Neural cell (in vitro differentiated cells): ENCODE data around the gene HEXD. TPM values are rescaled to one million over a fixed set of nuclear protein-coding genes. Genes with fewer than 3 reads are reported as not detected.
"Not testable (repeated sequence)": the region's sequence is repeated elsewhere in the genome, so short reads cannot be mapped to it uniquely, and the experiment has no call there.

Source experiments
- H2AFZ ChIP-seq: fragments of 200-600, 300-800 bp; sonication (generic), shearing (Covaris generic); 2 replicates; pipeline ENCODE4 v1.6.0; 2014; ENCODE audit warnings: low read depth, mild to moderate bottlenecking, antibody characterized with exemption, low read length, moderate library complexity
- H3F3A ChIP-seq: fragments of 200-600 bp; shearing (Covaris generic); 2 replicates; pipeline ENCODE4 v1.6.1; 2016; ENCODE audit warnings: mild to moderate bottlenecking, moderate library complexity, mixed read lengths, antibody characterized with exemption, low read length; ENCODE audit not compliant: insufficient read depth, poor library complexity, severe bottlenecking
- H3K27ac ChIP-seq: fragments of 200-600, 300-800 bp; sonication (generic), shearing (Covaris generic); 2 replicates; pipeline ENCODE4 v1.5.1; 2014; ENCODE audit warnings: mild to moderate bottlenecking, low read length, moderate library complexity
- H3K27me3 ChIP-seq: fragments of 300-800, 200-600 bp; sonication (generic), shearing (Covaris generic); 2 replicates; pipeline ENCODE4 v1.6.0; 2014; ENCODE audit warnings: mild to moderate bottlenecking, low read depth, low read length, moderate library complexity; ENCODE audit not compliant: insufficient read depth
- H3K36me3 ChIP-seq: fragments of 300-800, 200-600 bp; sonication (generic), shearing (Covaris generic); 2 replicates; pipeline ENCODE4 v1.5.1; 2014; ENCODE audit warnings: mild to moderate bottlenecking, antibody characterized with exemption, low read length, moderate library complexity; ENCODE audit not compliant: insufficient read depth
- H3K4me2 ChIP-seq: fragments of 300-800, 200-600 bp; sonication (generic), shearing (Covaris generic); 2 replicates; pipeline ENCODE4 v1.6.0; 2014; ENCODE audit warnings: mild to moderate bottlenecking, low read length
- H3K4me3 ChIP-seq: fragments of 300-800, 200-600 bp; sonication (generic), shearing (Covaris generic); 2 replicates; pipeline ENCODE4 v1.5.1; 2014; ENCODE audit warnings: mild to moderate bottlenecking, low read length, moderate library complexity
- H3K79me2 ChIP-seq: fragments of 200-600 bp; shearing (Covaris generic); replicated peaks from 2 replicates; pipeline ENCODE4 v1.6.0; 2014; ENCODE audit warnings: mild to moderate bottlenecking, low read length, moderate library complexity; ENCODE audit not compliant: insufficient read depth
- H3K9ac ChIP-seq: fragments of 300-800, 200-600 bp; sonication (generic), shearing (Covaris generic); 2 replicates; pipeline ENCODE4 v1.6.1; 2016; ENCODE audit warnings: mild to moderate bottlenecking, low read length, mixed read lengths
- H3K9me2 ChIP-seq: fragments of 200-600 bp; shearing (Covaris generic); 2 replicates; pipeline ENCODE4 v1.6.1; 2016; ENCODE audit warnings: mild to moderate bottlenecking, low read length, mixed read lengths; ENCODE audit not compliant: insufficient read depth
- H3K9me3 ChIP-seq: fragments of 200-600, 300-800 bp; sonication (generic), shearing (Covaris generic); 2 replicates; pipeline ENCODE4 v1.6.1; 2016; ENCODE audit warnings: mild to moderate bottlenecking, mixed run types, low read length, moderate library complexity, mixed read lengths
- H4K20me1 ChIP-seq: fragments of 200-600 bp; shearing (Covaris generic); 2 replicates; pipeline ENCODE4 v1.6.1; 2016; ENCODE audit warnings: mild to moderate bottlenecking, mixed run types; ENCODE audit not compliant: insufficient read depth
- CTCF ChIP-seq: fragments of 450-650 bp; IDR thresholded peaks from 2 replicates; pipeline ENCODE4 v1.5.1; 2014; ENCODE audit warnings: antibody characterized with exemption, mild to moderate bottlenecking, moderate library complexity; ENCODE audit not compliant: poor library complexity, severe bottlenecking
- EP300 ChIP-seq: fragments of 450-650 bp; conservative IDR thresholded peaks from 2 replicates; pipeline ENCODE4 v1.6.1; 2014; ENCODE audit warnings: antibody characterized with exemption, mild to moderate bottlenecking, moderate library complexity; ENCODE audit not compliant: poor library complexity, severe bottlenecking
- EZH2 ChIP-seq: fragments of 200-600, 300-800 bp; shearing (Covaris generic), sonication (generic); IDR thresholded peaks from 2 replicates; pipeline ENCODE4 v1.6.1; 2014; ENCODE audit warnings: antibody characterized with exemption, low read length, borderline replicate concordance, mild to moderate bottlenecking; ENCODE audit not compliant: insufficient read depth, poor library complexity, severe bottlenecking
- MXI1 ChIP-seq: fragments of 450-650 bp; conservative IDR thresholded peaks from 2 replicates; pipeline ENCODE4 v1.6.1; 2014; ENCODE audit warnings: antibody characterized with exemption, mild to moderate bottlenecking; ENCODE audit not compliant: poor library complexity, severe bottlenecking
- POLR2AphosphoS5 ChIP-seq: IDR thresholded peaks from 2 replicates; pipeline ENCODE4 v1.6.1; 2012
- RAD21 ChIP-seq: fragments of 450-650 bp; conservative IDR thresholded peaks from 2 replicates; pipeline ENCODE4 v1.6.1; 2014; ENCODE audit warnings: antibody characterized with exemption, mild to moderate bottlenecking, moderate library complexity
- REST ChIP-seq: IDR thresholded peaks from 2 replicates; pipeline ENCODE4 v1.6.1; 2012; ENCODE audit warnings: borderline replicate concordance
- SMC3 ChIP-seq: fragments of 450-650 bp; conservative IDR thresholded peaks from 2 replicates; pipeline ENCODE4 v1.6.1; 2014; ENCODE audit warnings: antibody characterized with exemption, mild to moderate bottlenecking, moderate library complexity; ENCODE audit not compliant: poor library complexity
- TAF1 ChIP-seq: IDR thresholded peaks from 2 replicates; pipeline ENCODE4 v1.6.1; 2012; ENCODE audit warnings: low read depth
- polyA plus RNA-seq: library from polyadenylated mRNA; depleted of rRNA; stranded (reverse); fragments of >200 nt; gene quantifications from 2 replicates; pipeline ENCODE4 v1.2.3, GENCODE V29; 2014

Gene HEXD
- polyA plus RNA-seq, 1 donor from 2014 or later: 72.8 TPM

GRCh38 chr17:82378741-82379021 lies 39.5 kb upstream of the HEXD start:
- peaks cover 4% of the 10 kb centered on the region for H3K27me3 ChIP-seq
- no peak overlapping the region for H3K27ac ChIP-seq
- H4K20me1 ChIP-seq: no peaks in the 10 kb centered on the region
- no peaks in the 10 kb centered on the region for H3F3A ChIP-seq
- no peaks in the 10 kb centered on the region for H3K9me3 ChIP-seq
- TF ChIP-seq EZH2 (no peak), CTCF (no peak), POLR2AphosphoS5 (no peak), REST (no peak), RAD21 (no peak), SMC3 (no peak), MXI1 (no peak), EP300 (no peak), TAF1 (no peak)
- H3K9ac ChIP-seq: no peak overlapping the region
- H3K4me2 ChIP-seq: no peak overlapping the region
- no peak overlapping the region for H2AFZ ChIP-seq
- no peaks in the 10 kb centered on the region for H3K9me2 ChIP-seq
- H3K4me3 ChIP-seq: no peak overlapping the region
- no peaks in the 10 kb centered on the region for H3K36me3 ChIP-seq
- H3K79me2 ChIP-seq: no peaks in the 10 kb centered on the region

- no peak overlapping the region for H3K4me3 ChIP-seq
- H3K9me2 ChIP-seq: no peaks in the 10 kb centered on the region
- no peak overlapping the region for H3K9ac ChIP-seq
- H3K79me2 ChIP-seq: no peaks in the 10 kb centered on the region
- H3K27me3 ChIP-seq: no peaks in the 10 kb centered on the region
- H3K9me3 ChIP-seq: no peaks in the 10 kb centered on the region
- H4K20me1 ChIP-seq: no peaks in the 10 kb centered on the region
- no peak overlapping the region for H3K4me2 ChIP-seq
- H2AFZ ChIP-seq: no peak overlapping the region
- H3K36me3 ChIP-seq: no peaks in the 10 kb centered on the region
- H3F3A ChIP-seq: no peaks in the 10 kb centered on the region
- no peak overlapping the region for H3K27ac ChIP-seq
- no peak for TF ChIP-seq SMC3
- no peak for TF ChIP-seq EZH2
- no peak for TF ChIP-seq EP300
- TF ChIP-seq MXI1: no peak
- no peak for TF ChIP-seq REST
- TF ChIP-seq RAD21: no peak
These were observed 37.1 kb upstream of the HEXD start for GRCh38 chr17:82380860-82381702.

GRCh38 chr17:82381703-82382009 lies 36.5 kb upstream of the HEXD start:
- not testable (repeated sequence) for H3K9me2 ChIP-seq, H2AFZ ChIP-seq, H3K9ac ChIP-seq, H3K9me3 ChIP-seq, H3K79me2 ChIP-seq, H3F3A ChIP-seq, H3K4me3 ChIP-seq, H3K27ac ChIP-seq, H3K4me2 ChIP-seq, H4K20me1 ChIP-seq, H3K27me3 ChIP-seq, H3K36me3 ChIP-seq
